Heart left ventricle (tissue), 13 donors: ENCODE results near the gene CBX1.

Source experiments
- CTCF ChIP-seq, 12 donors: fragments of 200-600 bp; sonication (generic) in 4 of 12; IDR thresholded peaks; one replicate each; pipeline versions ENCODE4 v1.5.0 to v1.8.0; 2018 to 2022; ENCODE audit warnings: antibody characterized with exemption in 12 of 12, mild to moderate bottlenecking in 5 of 12
- POLR2A ChIP-seq, 2 donors: fragments of 450-650 bp; IDR thresholded peaks; one replicate each; pipeline ENCODE4 v1.6.1; 2017; ENCODE audit warnings: antibody characterized with exemption in 2 of 2, mild to moderate bottlenecking in 2 of 2, moderate library complexity in 2 of 2
- donor health status: ischemic (EF 13 %, LVEDD 7.1; RV severe dilation, severe dysfunction).
- donor health status: DM: no; HTN: yes; CAD: no.
- donor health status: DM: no; HTN: no; CAD: no.
- donor health status: ischemic (EF 25% LVEDD 6.9; RV normal size, moderate dysfunction).
- donor health status: ischemic (EF 25% LVEDD 5.7; RV mildly dilated, moderate dysfunction).
- donor health status: ischemic (EF 35%, LVEDD 5.7; RV mildly dilated, moderate dysfunction).
- donor health status: nonischemic (EF 11% LVEDD 7.7; RV severe dilation, severe dysfunction).
- donor health status: DM: yes; HTN: yes; CAD: no.
- donor health status: PGD.
- donor health status: ischemic (EF 29% LVEDD 5.4; RV normal size, mild dysfunction).
- donor health status: nonischemic (EF 23%, LVEDD 6.1; RV moderate dilation, normal function).

- TF ChIP-seq POLR2A (IDR thresholded peaks at IDR 0.05) (no peak), CTCF (IDR thresholded peaks at IDR 0.05) (no peak)
Measured at GRCh38 chr17:48113201-48113676, 12.0 kb upstream of the CBX1 start.
